OCI-LY3 (cell line): Measurements from ENCODE around the gene ABCG1.

Source experiments
- CTCF ChIP-seq: fragments of 200-600, 300-600 bp; sonication (generic); IDR thresholded peaks from 2 replicates; pipeline ENCODE4 v1.5.1; 2014; ENCODE audit warnings: antibody characterized with exemption, low read length, low read depth
- EZH2phosphoT487 ChIP-seq: fragments of 200-600 bp; shearing (Covaris generic); IDR thresholded peaks from 2 replicates; pipeline ENCODE4 v1.6.1; 2018; ENCODE audit warnings: antibody characterized with exemption, mixed run types, low read depth

DNA sequence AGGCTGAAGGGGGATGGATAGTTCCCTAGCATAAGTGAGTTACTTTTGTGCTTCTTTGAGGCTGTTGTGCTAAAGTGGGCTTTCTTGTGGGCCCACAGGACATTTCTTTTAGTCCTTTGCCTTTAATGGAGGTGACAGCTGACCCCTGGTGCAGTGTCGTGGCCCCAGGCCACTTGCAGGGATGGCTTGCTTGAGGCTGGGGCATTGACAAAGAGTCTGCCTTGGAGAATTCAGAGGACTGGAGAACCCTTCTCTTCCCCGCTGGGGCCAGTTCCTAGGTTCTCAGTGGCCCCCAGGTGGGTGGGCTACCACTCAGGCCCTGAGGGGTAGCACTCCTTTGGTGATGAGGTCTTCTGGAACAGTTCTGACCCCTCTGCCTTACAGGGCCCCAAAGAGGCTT, 12.8 kb downstream of the ABCG1 start:
- TF ChIP-seq CTCF, result no peak
- TF ChIP-seq EZH2phosphoT487, result no peak
